Caco-2 (cell line): ENCODE data around the gene ADRA2C. TPM values are rescaled to one million over a fixed set of nuclear protein-coding genes. Genes with fewer than 3 reads are reported as not detected.

Experiments used
- BruUV-seq: library from RNA; stranded (reverse); fragments of 400-500 nt; replicated peaks from 2 replicates; lab custom pipeline; 2021; lab: Mats Ljungman, UMichigan
- CTCF ChIA-PET: fragments of 300-600 bp; sonication (Branson Sonifier 250); formaldehyde crosslinking; loops from one replicate; lab custom pipeline; 2022; ENCODE audit warnings: antibody characterized with exemption; lab: Charles Lee
- POLR2A ChIA-PET: fragments of 300-600 bp; sonication (Branson Sonifier 250); formaldehyde crosslinking; loops from one replicate; lab custom pipeline; 2022; ENCODE audit warnings: antibody characterized with exemption; lab: Charles Lee
- DNase-seq, 2 experiments: peaks; one replicate each; pipeline versions ENCODE4 v3.0.0 to v3.0.0-alpha.2; 2020 to 2022
- H3K27me3 ChIP-seq: replicated peaks from 2 replicates; pipeline ENCODE4 v1.6.0; 2011; ENCODE audit warnings: low read length; ENCODE audit not compliant: control insufficient read depth, insufficient read depth
- H3K36me3 ChIP-seq: 2 replicates; pipeline ENCODE4 v1.5.1; 2011; ENCODE audit warnings: low read length; ENCODE audit not compliant: control insufficient read depth, insufficient read depth
- H3K4me1 ChIP-seq: fragments of 250-450 bp; sonication (Bioruptor Pico); 2 replicates; pipeline ENCODE4 v1.5.1; 2020; ENCODE audit warnings: mild to moderate bottlenecking
- H3K4me3 ChIP-seq: 2 replicates; pipeline ENCODE4 v1.5.1; 2011; ENCODE audit warnings: low read depth, mild to moderate bottlenecking, control low read depth, low read length
- H3K9me3 ChIP-seq: fragments of 250-450 bp; sonication (Bioruptor Pico); 2 replicates; pipeline ENCODE4 v1.5.1; 2020; ENCODE audit warnings: mild to moderate bottlenecking, moderate library complexity
- H3K27ac Mint-ChIP-seq: one replicate; pipeline ENCODE4 v1.8.0; 2022; ENCODE audit warnings: mixed read lengths; ENCODE audit not compliant: unreplicated experiment
- H3K27me3 Mint-ChIP-seq: one replicate; pipeline ENCODE4 v1.8.0; 2022; ENCODE audit warnings: mixed read lengths; ENCODE audit not compliant: insufficient read depth, unreplicated experiment
- H3K36me3 Mint-ChIP-seq: one replicate; pipeline ENCODE4 v1.8.0; 2022; ENCODE audit warnings: mild to moderate bottlenecking, mixed read lengths; ENCODE audit not compliant: insufficient read depth, unreplicated experiment
- H3K4me1 Mint-ChIP-seq: one replicate; pipeline ENCODE4 v1.8.0; 2022; ENCODE audit warnings: low read depth, mixed read lengths; ENCODE audit not compliant: unreplicated experiment
- H3K4me3 Mint-ChIP-seq: one replicate; pipeline ENCODE4 v1.8.0; 2022; ENCODE audit warnings: mild to moderate bottlenecking, moderate library complexity, mixed read lengths; ENCODE audit not compliant: unreplicated experiment
- H3K9me3 Mint-ChIP-seq: one replicate; pipeline ENCODE4 v1.8.0; 2022; ENCODE audit warnings: mixed read lengths; ENCODE audit not compliant: unreplicated experiment
- CTCF ChIP-seq, 2 experiments: fragments of 200-600 bp in 1 of 2; IDR thresholded peaks; 1 replicate in 1 of 2; 2 replicates in 1 of 2; pipeline versions ENCODE4 v1.5.1 to v1.8.0; 2011 to 2022; ENCODE audit warnings: antibody characterized with exemption in 1 of 2, control low read depth in 1 of 2, inconsistent platforms in 1 of 2, low read depth in 1 of 2, low read length in 1 of 2, mild to moderate bottlenecking in 1 of 2, moderate library complexity in 1 of 2; ENCODE audit not compliant: insufficient read depth in 1 of 2, severe bottlenecking in 1 of 2, unreplicated experiment in 1 of 2
- intact Hi-C: fragments of 100-400 bp; cut with micrococcal nuclease; formaldehyde crosslinking; loops from one replicate; pipeline ENCODE4 v1.10.0; 2022; ENCODE audit not compliant: unreplicated experiment
- total RNA-seq: library from RNA; stranded (reverse); gene quantifications from 2 replicates; pipeline ENCODE4 v1.2.3, GENCODE V29; 2022

Gene ADRA2C
- total RNA-seq, 1 experiment from 2014 or later, result 11.7 TPM

- Mint-ChIP-seq H3K4me1 (no peaks in the 10 kb centered on the region), H3K4me3 (peak overlapping the region; percentile 24), H3K27me3 (no peaks in the 10 kb centered on the region), H3K27ac (peak overlapping the region; percentile 63), H3K9me3 (no peaks in the 10 kb centered on the region), H3K36me3 (no peaks in the 10 kb centered on the region)
- peaks cover 5% of the 10 kb centered on the region; the same call in 1 of the 2 replicates for H3K9me3 ChIP-seq
- H3K4me3 ChIP-seq, result no peak overlapping the region
- POLR2A ChIA-PET, result no interaction called here
- TF ChIP-seq CTCF (IDR thresholded peaks at IDR 0.05; ENCODE audit: insufficient read depth in 1 of 2, low read depth in 1 of 2, low read length in 1 of 2, severe bottlenecking in 1 of 2, unreplicated experiment in 1 of 2), result peak in 1 of 2 experiments; percentile 66
- H3K36me3 ChIP-seq, result no peaks in the 10 kb centered on the region
- DNase-seq, result peak; percentile 59 to 63
- intact Hi-C loops, result loop anchor here (10.0 kb wide), 1 partner anchor 161 kb away; no protein-coding TSS in a partner anchor
- H3K27me3 ChIP-seq, result no peaks in the 10 kb centered on the region
- CTCF ChIA-PET, result interaction anchor here (1.0 to 2.4 kb wide), 2 partner anchors 16 to 97 kb away, joined by 5 to 7 read pairs; no protein-coding TSS in a partner anchor
- BruUV-seq, result no TSS peak
- peaks cover 32% of the 10 kb centered on the region for H3K4me1 ChIP-seq
Measured at GRCh38 chr4:3783693-3784306, 17.6 kb downstream of the ADRA2C start.

- peak overlapping the region; percentile 63 for H3K27ac Mint-ChIP-seq
- BruUV-seq, result no TSS peak
- Histone ChIP-seq H3K9me3 (peaks cover 5% of the 10 kb centered on the region; the same call in 1 of the 2 replicates), H3K4me3 (no peak overlapping the region), H3K4me1 (peaks cover 32% of the 10 kb centered on the region), H3K36me3 (no peaks in the 10 kb centered on the region), H3K27me3 (no peaks in the 10 kb centered on the region)
- H3K4me1 Mint-ChIP-seq, result no peaks in the 10 kb centered on the region
- H3K9me3 Mint-ChIP-seq, result no peaks in the 10 kb centered on the region
- no peaks in the 10 kb centered on the region for H3K27me3 Mint-ChIP-seq
- TF ChIP-seq CTCF (IDR thresholded peaks at IDR 0.05; ENCODE audit: insufficient read depth in 1 of 2, low read depth in 1 of 2, low read length in 1 of 2, severe bottlenecking in 1 of 2, unreplicated experiment in 1 of 2), result no peak
- peak overlapping the region; percentile 24 for H3K4me3 Mint-ChIP-seq
- peak; percentile 63 to 78 for DNase-seq
- H3K36me3 Mint-ChIP-seq, result no peaks in the 10 kb centered on the region
- intact Hi-C loops, result loop anchor here (10.0 kb wide), 1 partner anchor 160 kb away; no protein-coding TSS in a partner anchor
- ChIA-PET CTCF (interaction anchor here (0.6 to 2.4 kb wide), 3 partner anchors 17 to 104 kb away, joined by 4 to 7 read pairs (median 5); no protein-coding TSS in a partner anchor), POLR2A (interaction anchor here (1.0 kb wide), 1 partner anchor 96 kb away, joined by 3 read pairs; no protein-coding TSS in a partner anchor)
Measured at GRCh38 chr4:3784454-3785291, 18.5 kb downstream of the ADRA2C start.

GRCh38 chr4:3785292-3785565 is 19.0 kb downstream of the ADRA2C start:
- Histone ChIP-seq H3K36me3 (no peaks in the 10 kb centered on the region), H3K4me3 (no peak overlapping the region), H3K9me3 (peaks cover 5% of the 10 kb centered on the region; the same call in 1 of the 2 replicates), H3K27me3 (no peaks in the 10 kb centered on the region), H3K4me1 (peaks cover 29% of the 10 kb centered on the region)
- Mint-ChIP-seq H3K9me3 (no peaks in the 10 kb centered on the region), H3K36me3 (no peaks in the 10 kb centered on the region), H3K4me3 (no peak overlapping the region), H3K27me3 (no peaks in the 10 kb centered on the region), H3K27ac (no peak overlapping the region), H3K4me1 (no peaks in the 10 kb centered on the region)
- DNase-seq, result no peak
- TF ChIP-seq CTCF (IDR thresholded peaks at IDR 0.05; ENCODE audit: insufficient read depth in 1 of 2, low read depth in 1 of 2, low read length in 1 of 2, severe bottlenecking in 1 of 2, unreplicated experiment in 1 of 2), result no peak
- intact Hi-C loops, result loop anchor here (10.0 kb wide), 1 partner anchor 160 kb away; no protein-coding TSS in a partner anchor
- POLR2A ChIA-PET, result interaction anchor here (1.0 kb wide), 1 partner anchor 95 kb away, joined by 3 read pairs; no protein-coding TSS in a partner anchor
- CTCF ChIA-PET, result interaction anchor here (0.6 to 2.4 kb wide), 2 partner anchors 95 to 105 kb away, joined by 4 to 7 read pairs; no protein-coding TSS in a partner anchor
- BruUV-seq, result no TSS peak
